Smooth muscle cell (in vitro differentiated cells): ENCODE measurements around the gene CAPN2. TPM values are rescaled to one million over a fixed set of nuclear protein-coding genes. Genes with fewer than 3 reads are reported as not detected.

Source experiments
- DNase-seq: peaks from one replicate; lab custom pipeline; 2025; ENCODE audit not compliant: unreplicated experiment; lab: John Stamatoyannopoulos, UW
- H2AFZ ChIP-seq: fragments of 200-600 bp; sonication (generic); 2 replicates; pipeline ENCODE4 v1.6.0; 2016; ENCODE audit warnings: antibody characterized with exemption, low read depth, mild to moderate bottlenecking
- H3F3A ChIP-seq: fragments of 200-600 bp; sonication (generic); 2 replicates; pipeline ENCODE4 v1.6.0; 2017; ENCODE audit warnings: antibody characterized with exemption, low read depth
- H3K27ac ChIP-seq: fragments of 200-600 bp; sonication (generic); 2 replicates; pipeline ENCODE4 v1.5.1; 2016; ENCODE audit warnings: low read depth, mild to moderate bottlenecking
- H3K27me3 ChIP-seq: fragments of 200-600 bp; sonication (generic); 2 replicates; pipeline ENCODE4 v1.6.1; 2016; ENCODE audit warnings: low read depth, mild to moderate bottlenecking
- H3K36me3 ChIP-seq: fragments of 200-600 bp; sonication (generic); 2 replicates; pipeline ENCODE4 v1.5.1; 2016; ENCODE audit warnings: low read depth
- H3K4me1 ChIP-seq: fragments of 200-600 bp; sonication (generic); 2 replicates; pipeline ENCODE4 v1.5.1; 2016; ENCODE audit warnings: low read depth
- H3K4me2 ChIP-seq: fragments of 200-600 bp; sonication (generic); 2 replicates; pipeline ENCODE4 v1.6.0; 2016; ENCODE audit warnings: mild to moderate bottlenecking
- H3K4me3 ChIP-seq: fragments of 200-600 bp; sonication (generic); 2 replicates; pipeline ENCODE4 v1.5.1; 2016; ENCODE audit warnings: mild to moderate bottlenecking
- H3K79me2 ChIP-seq: fragments of 200-600 bp; sonication (generic); 2 replicates; pipeline ENCODE4 v1.6.0; 2016; ENCODE audit warnings: low read depth, mild to moderate bottlenecking
- H3K9ac ChIP-seq: fragments of 200-600 bp; sonication (generic); 2 replicates; pipeline ENCODE4 v1.6.0; 2016; ENCODE audit warnings: low read depth
- H3K9me3 ChIP-seq: fragments of 200-600 bp; sonication (generic); replicated peaks from 2 replicates; pipeline ENCODE4 v1.5.1; 2016; ENCODE audit warnings: low read depth
- H4K20me1 ChIP-seq: fragments of 200-600 bp; sonication (generic); 2 replicates; pipeline ENCODE4 v1.6.0; 2016; ENCODE audit warnings: low read depth
- WGBS: methylation state at CpG from one replicate; pipeline ENCODE4 v1.1.7; 2016; ENCODE audit warnings: low lambda C conversion rate; 5-methylcytosine and 5-hydroxymethylcytosine counted together
- polyA plus RNA-seq: library from polyadenylated mRNA; unstranded; fragments of >200 nt; fragmentation: Nextera tagmentation; extraction: Ambion mirVana; gene quantifications from 2 replicates; pipeline ENCODE4 v1.2.1, GENCODE V29; 2016
- total RNA-seq: library from RNA; depleted of rRNA; stranded (reverse); fragments of >200 nt; gene quantifications from 2 replicates; pipeline ENCODE4 v1.2.3, GENCODE V29; 2014
- TF ChIP-seq, protein P1 (sequence below): fragments of 200-600 bp; sonication (generic); IDR thresholded peaks from 2 replicates; pipeline ENCODE4 v1.5.1; 2017; ENCODE audit warnings: borderline replicate concordance, mild to moderate bottlenecking, antibody characterized with exemption; ENCODE audit not compliant: insufficient read depth, poor library complexity, severe bottlenecking

Gene CAPN2
- total and polyA plus RNA-seq, 2 experiments from 2014 or later = 182 to 229 TPM

DNA sequence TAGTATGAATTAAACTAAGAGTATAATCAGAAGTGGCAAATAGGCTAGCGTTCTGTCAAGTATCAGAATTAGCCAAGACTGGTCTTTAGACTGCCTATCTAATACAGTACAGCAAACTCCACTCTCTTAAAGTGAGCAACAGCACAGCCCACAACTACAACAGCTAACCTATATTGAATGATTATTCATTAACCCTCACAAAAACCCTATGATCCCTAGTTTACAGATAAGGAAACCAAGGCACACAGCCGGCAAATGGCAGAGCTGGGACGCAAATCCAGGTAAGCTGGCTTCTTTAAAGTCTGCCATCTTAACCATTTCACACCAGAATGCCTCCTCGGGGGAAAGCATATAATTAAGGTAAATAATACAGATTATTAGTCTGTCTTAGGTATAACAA lies 81.4 kb downstream of the CAPN2 start:
- peak overlapping the region; percentile 9 for H3K4me3 ChIP-seq
- WGBS = 87% methylated on average over 4 of the region's 4 CpGs
- no peak overlapping the region for H3K4me2 ChIP-seq
- H3K4me1 ChIP-seq = no peaks in the 10 kb centered on the region
- no peaks in the 10 kb centered on the region for H3K79me2 ChIP-seq
- H3K36me3 ChIP-seq = peaks cover 13% of the 10 kb centered on the region
- H4K20me1 ChIP-seq = no peaks in the 10 kb centered on the region
- H3K27me3 ChIP-seq = no peaks in the 10 kb centered on the region
- no peak for DNase-seq
- TF ChIP-seq, protein P1, sequence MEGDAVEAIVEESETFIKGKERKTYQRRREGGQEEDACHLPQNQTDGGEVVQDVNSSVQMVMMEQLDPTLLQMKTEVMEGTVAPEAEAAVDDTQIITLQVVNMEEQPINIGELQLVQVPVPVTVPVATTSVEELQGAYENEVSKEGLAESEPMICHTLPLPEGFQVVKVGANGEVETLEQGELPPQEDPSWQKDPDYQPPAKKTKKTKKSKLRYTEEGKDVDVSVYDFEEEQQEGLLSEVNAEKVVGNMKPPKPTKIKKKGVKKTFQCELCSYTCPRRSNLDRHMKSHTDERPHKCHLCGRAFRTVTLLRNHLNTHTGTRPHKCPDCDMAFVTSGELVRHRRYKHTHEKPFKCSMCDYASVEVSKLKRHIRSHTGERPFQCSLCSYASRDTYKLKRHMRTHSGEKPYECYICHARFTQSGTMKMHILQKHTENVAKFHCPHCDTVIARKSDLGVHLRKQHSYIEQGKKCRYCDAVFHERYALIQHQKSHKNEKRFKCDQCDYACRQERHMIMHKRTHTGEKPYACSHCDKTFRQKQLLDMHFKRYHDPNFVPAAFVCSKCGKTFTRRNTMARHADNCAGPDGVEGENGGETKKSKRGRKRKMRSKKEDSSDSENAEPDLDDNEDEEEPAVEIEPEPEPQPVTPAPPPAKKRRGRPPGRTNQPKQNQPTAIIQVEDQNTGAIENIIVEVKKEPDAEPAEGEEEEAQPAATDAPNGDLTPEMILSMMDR = no peak
- H3F3A ChIP-seq = no peaks in the 10 kb centered on the region
- no peak overlapping the region for H3K9ac ChIP-seq
- H3K27ac ChIP-seq = no peak overlapping the region
- H2AFZ ChIP-seq = no peak overlapping the region
- no peaks in the 10 kb centered on the region for H3K9me3 ChIP-seq

DNA sequence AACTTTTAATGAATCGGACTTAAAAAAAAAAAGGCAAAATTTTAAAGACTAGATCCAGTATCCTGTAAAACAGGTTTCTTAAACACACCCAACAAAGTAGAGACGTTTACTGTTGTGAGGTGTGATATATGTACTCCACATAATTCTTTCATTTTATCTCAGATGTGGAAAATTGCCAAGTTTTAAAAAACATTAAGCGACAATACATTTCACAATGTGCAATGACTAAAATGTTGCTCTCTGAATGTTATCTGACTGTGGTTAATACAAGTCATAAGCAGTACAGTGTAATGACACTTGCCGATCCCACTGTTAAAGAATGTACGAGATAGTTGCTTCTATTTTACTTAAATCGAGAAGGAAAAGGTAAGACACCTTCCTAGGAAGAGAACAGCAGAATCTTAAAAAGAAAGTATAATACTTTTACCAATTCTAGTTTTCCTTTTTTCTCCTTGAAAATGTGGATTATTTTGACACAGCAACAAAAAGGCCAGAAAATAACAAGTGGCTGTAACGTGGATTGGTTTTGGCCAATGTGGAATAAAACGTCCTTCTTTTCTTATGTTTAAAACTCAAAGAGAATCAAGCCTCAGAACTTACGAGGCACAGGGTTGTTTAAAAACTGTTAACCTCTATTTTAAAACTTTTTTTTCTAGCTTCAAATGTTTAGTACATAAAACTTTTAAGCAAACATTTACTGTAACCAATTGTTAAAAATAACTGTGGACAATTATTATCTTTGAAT lies 82.0 kb downstream of the CAPN2 start:
- Histone ChIP-seq H3K79me2 (no peaks in the 10 kb centered on the region), H3K36me3 (peaks cover 16% of the 10 kb centered on the region), H4K20me1 (no peaks in the 10 kb centered on the region), H3K4me3 (peak overlapping the region; percentile 9), H3K27me3 (no peaks in the 10 kb centered on the region), H3K4me1 (no peaks in the 10 kb centered on the region), H2AFZ (no peak overlapping the region), H3K4me2 (no peak overlapping the region), H3K9ac (no peak overlapping the region), H3K27ac (no peak overlapping the region), H3K9me3 (no peaks in the 10 kb centered on the region), H3F3A (no peaks in the 10 kb centered on the region)
- no peak for DNase-seq
- 90% methylated on average over 9 of the region's 9 CpGs for WGBS
- TF ChIP-seq, protein P1 = no peak

GRCh38 chr1:223796210-223796609 lies 83.9 kb downstream of the CAPN2 start:
- TF ChIP-seq, protein P1 = no peak
- Histone ChIP-seq H3K9ac (no peak overlapping the region), H3K4me3 (no peak overlapping the region), H3K27ac (no peak overlapping the region), H3K9me3 (no peaks in the 10 kb centered on the region), H3K4me2 (no peak overlapping the region), H3K79me2 (no peaks in the 10 kb centered on the region), H3K27me3 (no peaks in the 10 kb centered on the region), H2AFZ (no peak overlapping the region), H3K36me3 (peaks cover 27% of the 10 kb centered on the region), H3F3A (no peaks in the 10 kb centered on the region), H3K4me1 (no peaks in the 10 kb centered on the region), H4K20me1 (no peaks in the 10 kb centered on the region)
- DNase-seq = no peak
- WGBS = 89% methylated on average over 7 of the region's 7 CpGs

- no peaks in the 10 kb centered on the region for H3K4me1 ChIP-seq
- H3K36me3 ChIP-seq = peaks cover 38% of the 10 kb centered on the region
- no peaks in the 10 kb centered on the region for H3K9me3 ChIP-seq
- no peaks in the 10 kb centered on the region for H3K27me3 ChIP-seq
- no peak overlapping the region for H3K9ac ChIP-seq
- H3K79me2 ChIP-seq = no peaks in the 10 kb centered on the region
- no peak overlapping the region for H3K27ac ChIP-seq
- H3F3A ChIP-seq = no peaks in the 10 kb centered on the region
- TF ChIP-seq, protein P1 = no peak
- 95% methylated on average over 7 of the region's 7 CpGs for WGBS
- H4K20me1 ChIP-seq = no peaks in the 10 kb centered on the region
- no peak overlapping the region for H2AFZ ChIP-seq
- DNase-seq = no peak
- H3K4me3 ChIP-seq = no peak overlapping the region
- no peak overlapping the region for H3K4me2 ChIP-seq
These were observed 89.7 kb downstream of the CAPN2 start for GRCh38 chr1:223802032-223802431.
